Right lobe of liver (tissue), 6 donors: ENCODE measurements around the gene GPATCH8. TPM values are rescaled to one million over a fixed set of nuclear protein-coding genes. Genes with fewer than 3 reads are reported as not detected.

Experiments used
- ATAC-seq, 4 donors: fragments of 200-7000 bp; cut with Tn5 transposase; one replicate each; pipeline ENCODE4 v1.9.1; 2020; ENCODE audit warnings: mild to moderate bottlenecking in 4 of 4, moderate library complexity in 4 of 4
- DNase-seq, 3 donors: peaks; one replicate each; pipeline ENCODE4 v3.0.0-alpha.2; 2020
- H3K27ac ChIP-seq, 3 donors: fragments of 200-600 bp; one replicate each; pipeline ENCODE4 v1.8.0; 2022
- H3K27me3 ChIP-seq, 2 donors: fragments of 200-600 bp; one replicate each; pipeline ENCODE4 v1.8.0; 2022
- H3K36me3 ChIP-seq, 4 donors: fragments of 200-600 bp; sonication (generic) in 1 of 4; one replicate each; pipeline versions ENCODE4 v1.5.1 to v1.8.0; 2017 to 2022; ENCODE audit warnings: control low read depth in 1 of 4
- H3K4me1 ChIP-seq, 4 donors: fragments of 200-600 bp; sonication (generic) in 1 of 4; one replicate each; pipeline versions ENCODE4 v1.5.1 to v1.8.0; 2017 to 2022; ENCODE audit warnings: control low read depth in 1 of 4
- H3K4me3 ChIP-seq, 3 donors: fragments of 200-600 bp; one replicate each; pipeline ENCODE4 v1.8.0; 2022
- H3K9me3 ChIP-seq, 4 donors: fragments of 200-600 bp; sonication (generic) in 1 of 4; one replicate each; pipeline versions ENCODE4 v1.5.1 to v1.8.0; 2017 to 2022; ENCODE audit warnings: control low read depth in 1 of 4
- CTCF ChIP-seq, 4 donors: fragments of 200-600 bp in 3 of 4; fragments of 450-650 bp in 1 of 4; IDR thresholded peaks; one replicate each; pipeline versions ENCODE4 v1.5.1 to v1.8.0; 2016 to 2022; ENCODE audit warnings: antibody characterized with exemption in 4 of 4, mild to moderate bottlenecking in 2 of 4
- POLR2A ChIP-seq: fragments of 450-650 bp; IDR thresholded peaks from one replicate; pipeline ENCODE4 v1.6.1; 2017; ENCODE audit warnings: antibody characterized with exemption, mild to moderate bottlenecking
- WGBS: methylation state at CpG from one replicate; pipeline ENCODE4 v1.1.6; 2018; ENCODE audit warnings: low coverage, low lambda C conversion rate; ENCODE audit not compliant: insufficient coverage; ENCODE audit errors: missing lambda C conversion rate; 5-methylcytosine and 5-hydroxymethylcytosine counted together
- intact Hi-C, 2 donors: fragments of 100-400 bp; cut with DNase I; formaldehyde crosslinking; loops; one replicate each; pipeline versions ENCODE4 v1.11.2 to v1.14.1; 2022
- total RNA-seq, 6 experiments: library from RNA; depleted of rRNA in 2 of 6; stranded (reverse); fragments of >200 nt in 2 of 6; fragmentation: NEBNext Ultra II Directional in 3 of 6; extraction: Animal tissue kit (Norgen Biotek cat#: 25700) in 3 of 6; gene quantifications; one replicate each; pipeline versions ENCODE4 v1.1.0 to v1.2.4, GENCODE V29; 2016 to 2023
- donor health status: DM: no; HTN: yes; CAD: no.
- donor health status: DM: no; HTN: no; CAD: no.
- donor health status: DM: no; HTN: no; CAD: no.
- donor health status: DM: no; HTN: yes; CAD: no.
- donor health status: DM: no; HTN: yes; CAD: no.

The GPATCH8 gene
- total RNA-seq, 6 experiments from 2014 or later, result 8.1 to 14.4 (median 13.1) TPM

- DNase-seq (no peak), ATAC-seq (no peak)
- Histone ChIP-seq H3K27ac (no peak overlapping the region), H3K4me3 (no peak overlapping the region), H3K9me3 (no peaks in the 10 kb centered on the region), H3K27me3 (no peaks in the 10 kb centered on the region), H3K36me3 (peaks cover 0 to 6% (median 0%) of the 10 kb centered on the region in 4 donors), H3K4me1 (no peaks in the 10 kb centered on the region)
- WGBS, result 100% methylated on average over 3 of the region's 3 CpGs
- TF ChIP-seq CTCF (IDR thresholded peaks at IDR 0.05), result no peak
- TF ChIP-seq POLR2A, result no peak
- intact Hi-C loops, result no loop called here
These were observed 37.3 kb downstream of the GPATCH8 start for GRCh38 chr17:44465897-44466296.

GRCh38 chr17:44465276-44465675 is 37.9 kb downstream of the GPATCH8 start:
- Histone ChIP-seq H3K4me1 (no peaks in the 10 kb centered on the region), H3K27me3 (no peaks in the 10 kb centered on the region), H3K9me3 (no peaks in the 10 kb centered on the region), H3K4me3 (no peak overlapping the region), H3K27ac (no peak overlapping the region), H3K36me3 (peaks cover 0 to 6% (median 0%) of the 10 kb centered on the region in 4 donors)
- no peak for DNase-seq
- WGBS, result 93% methylated on average over 2 of the region's 2 CpGs
- TF ChIP-seq CTCF (IDR thresholded peaks at IDR 0.05), result no peak
- no peak for TF ChIP-seq POLR2A
- ATAC-seq, result no peak
- intact Hi-C loops, result no loop called here

GRCh38 chr17:44464037-44464436 is 39.2 kb downstream of the GPATCH8 start:
- TF ChIP-seq POLR2A, result no peak
- no peak for TF ChIP-seq CTCF (IDR thresholded peaks at IDR 0.05)
- no peaks in the 10 kb centered on the region for H3K9me3 ChIP-seq
- 81% methylated on average over 1 of the region's 1 CpG for WGBS
- H3K4me3 ChIP-seq, result no peak overlapping the region
- H3K36me3 ChIP-seq, result peaks cover 0 to 6% (median 0%) of the 10 kb centered on the region in 4 donors
- H3K27ac ChIP-seq, result no peak overlapping the region
- ATAC-seq, result no peak
- no peak for DNase-seq
- H3K27me3 ChIP-seq, result no peaks in the 10 kb centered on the region
- no peaks in the 10 kb centered on the region for H3K4me1 ChIP-seq
- intact Hi-C loops, result no loop called here

GRCh38 chr17:44451832-44452231 is 51.4 kb downstream of the GPATCH8 start:
- Histone ChIP-seq H3K4me1 (no peaks in the 10 kb centered on the region), H3K27me3 (no peaks in the 10 kb centered on the region), H3K27ac (no peak overlapping the region), H3K36me3 (no peaks in the 10 kb centered on the region), H3K9me3 (no peaks in the 10 kb centered on the region), H3K4me3 (no peak overlapping the region)
- 100% methylated on average over 1 of the region's 8 CpGs for WGBS
- intact Hi-C loops, result no loop called here
- TF ChIP-seq POLR2A, result no peak
- TF ChIP-seq CTCF (IDR thresholded peaks at IDR 0.05), result no peak
- no peak for ATAC-seq
- no peak for DNase-seq
